H1 (cell line): ENCODE measurements around the gene UIMC1. TPM values are rescaled to one million over a fixed set of nuclear protein-coding genes. Genes with fewer than 3 reads are reported as not detected.

Source experiments
- GABPA ChIP-seq: IDR thresholded peaks from 2 replicates; pipeline ENCODE4 v1.6.1; 2011; ENCODE audit warnings: mild to moderate bottlenecking, low read length, moderate library complexity, borderline replicate concordance; ENCODE audit not compliant: insufficient read depth
- HDAC6 ChIP-seq: IDR thresholded peaks from one replicate; pipeline ENCODE4 v1.7.1; 2012; ENCODE audit warnings: low read depth, mild to moderate bottlenecking, inconsistent platforms, low read length, moderate library complexity
- polyA plus RNA-seq, 7 experiments: library from polyadenylated mRNA; depleted of rRNA in 3 of 7; stranded (reverse) in 5 of 7; unstranded in 2 of 7; fragments of >200 nt in 5 of 7; fragments of 200-250 nt in 2 of 7; gene quantifications; 1 replicate in 5 of 7; 2 replicates in 1 of 7; 4 replicates in 1 of 7; pipeline versions ENCODE4 v1.2.1 to v1.2.3, GENCODE V29; 2011 to 2013; ENCODE audit warnings: missing spikeins in 2 of 7, mixed read lengths in 2 of 7
- total RNA-seq: library from RNA; stranded (reverse); fragmentation: NEBNext Ultra II Directional; extraction: Animal tissue kit (Norgen Biotek cat#: 25700); gene quantifications from 2 replicates; pipeline ENCODE4 v1.2.1, GENCODE V29; 2021
- TF ChIP-seq, protein P1 (sequence below): IDR thresholded peaks from 2 replicates; pipeline ENCODE4 v1.6.1; 2012; ENCODE audit warnings: low read length, inconsistent platforms

Gene UIMC1
- total and polyA plus RNA-seq, 2 of the 8 experiments (the other 6 are each of a cell fraction or from before 2014, with no cell fraction given): 12.8 to 43.7 TPM

DNA sequence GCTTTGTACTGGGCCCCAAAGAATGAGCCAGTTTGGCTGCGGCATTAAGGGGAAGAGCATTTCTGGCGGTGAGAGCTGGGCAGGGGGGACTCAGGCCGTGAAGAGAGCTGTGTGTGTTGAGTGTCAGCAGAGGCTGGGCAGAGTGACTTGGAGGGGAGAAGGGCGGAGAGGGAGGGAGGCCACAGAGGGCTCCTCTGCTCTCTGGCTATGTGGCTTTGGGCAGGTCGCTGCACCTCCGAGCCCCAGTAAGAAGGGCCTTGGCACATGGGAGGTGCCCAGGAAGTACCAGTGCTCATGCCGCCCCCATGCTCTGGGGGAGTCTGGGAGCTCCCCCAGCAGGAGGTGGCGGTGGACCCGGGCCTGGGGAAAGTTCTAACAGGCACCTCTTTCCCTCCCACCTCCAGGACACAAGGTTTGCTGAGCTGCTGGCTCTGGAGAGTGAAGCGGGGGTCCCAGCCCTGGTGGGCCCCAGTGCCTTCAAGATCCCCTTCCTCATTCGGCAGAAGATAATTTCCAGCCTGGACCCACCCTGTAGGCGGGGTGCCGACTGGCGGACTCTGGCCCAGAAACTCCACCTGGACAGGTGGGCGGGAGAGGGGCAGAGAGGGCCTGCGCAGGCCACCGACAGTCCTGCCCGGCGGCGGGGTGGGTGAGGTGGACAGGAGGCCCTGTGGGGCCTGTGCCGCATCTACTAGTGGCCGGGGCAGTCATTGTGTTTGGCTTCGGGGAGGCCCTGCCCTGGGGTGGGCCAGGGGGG lies 127.5 kb downstream of the UIMC1 start (continued):
- no peak for TF ChIP-seq GABPA
- TF ChIP-seq, protein P1, sequence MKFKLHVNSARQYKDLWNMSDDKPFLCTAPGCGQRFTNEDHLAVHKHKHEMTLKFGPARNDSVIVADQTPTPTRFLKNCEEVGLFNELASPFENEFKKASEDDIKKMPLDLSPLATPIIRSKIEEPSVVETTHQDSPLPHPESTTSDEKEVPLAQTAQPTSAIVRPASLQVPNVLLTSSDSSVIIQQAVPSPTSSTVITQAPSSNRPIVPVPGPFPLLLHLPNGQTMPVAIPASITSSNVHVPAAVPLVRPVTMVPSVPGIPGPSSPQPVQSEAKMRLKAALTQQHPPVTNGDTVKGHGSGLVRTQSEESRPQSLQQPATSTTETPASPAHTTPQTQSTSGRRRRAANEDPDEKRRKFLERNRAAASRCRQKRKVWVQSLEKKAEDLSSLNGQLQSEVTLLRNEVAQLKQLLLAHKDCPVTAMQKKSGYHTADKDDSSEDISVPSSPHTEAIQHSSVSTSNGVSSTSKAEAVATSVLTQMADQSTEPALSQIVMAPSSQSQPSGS: no peak
- no peak for TF ChIP-seq HDAC6
